HUES6 (cell line): ENCODE data around the gene CIRBP.

Source experiments
- H3K27ac ChIP-seq: 2 replicates; pipeline ENCODE4 v1.7.0; 2013; ENCODE audit warnings: low read depth, mild to moderate bottlenecking, low read length, inconsistent platforms
- H3K27me3 ChIP-seq: 2 replicates; pipeline ENCODE4 v1.6.1; 2013; ENCODE audit warnings: low read length; ENCODE audit not compliant: control insufficient read depth, insufficient read depth
- H3K36me3 ChIP-seq: 2 replicates; pipeline ENCODE4 v1.6.1; 2013; ENCODE audit warnings: low read length; ENCODE audit not compliant: control insufficient read depth, insufficient read depth
- H3K4me1 ChIP-seq: 2 replicates; pipeline ENCODE4 v1.6.1; 2013; ENCODE audit warnings: low read length; ENCODE audit not compliant: control insufficient read depth, insufficient read depth
- H3K4me3 ChIP-seq: 2 replicates; pipeline ENCODE4 v1.5.1; 2013; ENCODE audit warnings: low read depth, low read length
- H3K9ac ChIP-seq: one replicate; pipeline ENCODE4 v1.6.1; 2013; ENCODE audit warnings: mild to moderate bottlenecking, low read length
- H3K9me3 ChIP-seq: 2 replicates; pipeline ENCODE4 v1.6.1; 2013; ENCODE audit warnings: low read depth, low read length; ENCODE audit not compliant: control insufficient read depth, insufficient read depth

CIRBP gene

GRCh38 chr19:1225440-1226226 lies 43.5 kb upstream of the CIRBP start:
- no peaks in the 10 kb centered on the region for H3K4me1 ChIP-seq
- no peaks in the 10 kb centered on the region for H3K27me3 ChIP-seq
- no peak overlapping the region for H3K4me3 ChIP-seq
- peaks cover 56% of the 10 kb centered on the region for H3K36me3 ChIP-seq
- no peak overlapping the region for H3K9ac ChIP-seq
- H3K9me3 ChIP-seq = no peaks in the 10 kb centered on the region
- H3K27ac ChIP-seq = no peak overlapping the region

- Histone ChIP-seq H3K36me3 (peaks cover 51% of the 10 kb centered on the region), H3K27ac (no peak overlapping the region), H3K4me3 (no peak overlapping the region), H3K9me3 (no peaks in the 10 kb centered on the region), H3K9ac (no peak overlapping the region), H3K27me3 (no peaks in the 10 kb centered on the region), H3K4me1 (no peaks in the 10 kb centered on the region)
Observed at GRCh38 chr19:1226227-1226518, 43.0 kb upstream of the CIRBP start.

- no peaks in the 10 kb centered on the region for H3K9me3 ChIP-seq
- H3K9ac ChIP-seq = no peak overlapping the region
- H3K27ac ChIP-seq = no peak overlapping the region
- H3K27me3 ChIP-seq = no peaks in the 10 kb centered on the region
- no peaks in the 10 kb centered on the region for H3K4me1 ChIP-seq
- no peak overlapping the region for H3K4me3 ChIP-seq
- peaks cover 51% of the 10 kb centered on the region for H3K36me3 ChIP-seq
Observed at GRCh38 chr19:1226522-1227303, 42.4 kb upstream of the CIRBP start.

- Histone ChIP-seq H3K27me3 (no peaks in the 10 kb centered on the region), H3K9me3 (no peaks in the 10 kb centered on the region), H3K4me1 (no peaks in the 10 kb centered on the region), H3K36me3 (peaks cover 54% of the 10 kb centered on the region), H3K9ac (no peak overlapping the region), H3K4me3 (no peak overlapping the region), H3K27ac (no peak overlapping the region)
Observed at GRCh38 chr19:1227304-1228054, 41.7 kb upstream of the CIRBP start.

GRCh38 chr19:1228161-1228957 lies 40.8 kb upstream of the CIRBP start:
- Histone ChIP-seq H3K9ac (no peak overlapping the region), H3K27me3 (no peaks in the 10 kb centered on the region), H3K4me3 (no peak overlapping the region), H3K27ac (no peak overlapping the region), H3K4me1 (no peaks in the 10 kb centered on the region), H3K9me3 (no peaks in the 10 kb centered on the region), H3K36me3 (peaks cover 54% of the 10 kb centered on the region)

- Histone ChIP-seq H3K4me3 (no peak overlapping the region), H3K36me3 (peaks cover 60% of the 10 kb centered on the region), H3K4me1 (no peaks in the 10 kb centered on the region), H3K27me3 (no peaks in the 10 kb centered on the region), H3K9ac (no peak overlapping the region), H3K27ac (no peak overlapping the region), H3K9me3 (no peaks in the 10 kb centered on the region)
Observed at GRCh38 chr19:1229056-1229923, 39.8 kb upstream of the CIRBP start.

- Histone ChIP-seq H3K9ac (no peak overlapping the region), H3K27ac (no peak overlapping the region), H3K27me3 (no peaks in the 10 kb centered on the region), H3K36me3 (peaks cover 60% of the 10 kb centered on the region), H3K4me3 (no peak overlapping the region), H3K4me1 (no peaks in the 10 kb centered on the region), H3K9me3 (no peaks in the 10 kb centered on the region)
Observed at GRCh38 chr19:1229924-1230782, 39.0 kb upstream of the CIRBP start.

- H3K36me3 ChIP-seq = peaks cover 62% of the 10 kb centered on the region
- no peaks in the 10 kb centered on the region for H3K9me3 ChIP-seq
- no peaks in the 10 kb centered on the region for H3K27me3 ChIP-seq
- no peak overlapping the region for H3K27ac ChIP-seq
- H3K9ac ChIP-seq = no peak overlapping the region
- no peak overlapping the region for H3K4me3 ChIP-seq
- no peaks in the 10 kb centered on the region for H3K4me1 ChIP-seq
Observed at GRCh38 chr19:1230783-1231489, 38.2 kb upstream of the CIRBP start.
